HG02885 (cell line): ENCODE measurements around the gene EIF2S3.
A peak's percentile ranks its signal among the peaks of the same experiment; 100 is the strongest.

Experiments
- ATAC-seq: cut with Tn5 transposase; IDR thresholded peaks from one replicate; pipeline ENCODE4 v1.9.1; 2021; ENCODE audit warnings: mild to moderate bottlenecking; ENCODE audit not compliant: unreplicated experiment, poor library complexity

The EIF2S3 gene

GRCh38 chrX:24054182-24055042, at the start of gene EIF2S3:
EIF2S3 (plus strand) TSS chrX:24054956; CDS start chrX:24054969, 13 bp downstream.
- peak; percentile 91 for ATAC-seq

GRCh38 chrX:24005028-24005427, 49.7 kb upstream of the EIF2S3 start:
- ATAC-seq = peak; percentile 45

- no peak for ATAC-seq
Measured at GRCh38 chrX:24005867-24006266, 48.9 kb upstream of the EIF2S3 start.

GRCh38 chrX:24012266-24012665, 42.5 kb upstream of the EIF2S3 start:
- no peak for ATAC-seq

- peak; percentile 73 for ATAC-seq
Measured at GRCh38 chrX:24014388-24015018, 40.3 kb upstream of the EIF2S3 start.

- no peak for ATAC-seq
Measured at GRCh38 chrX:24017674-24018073, 37.1 kb upstream of the EIF2S3 start.

- ATAC-seq = no peak
Measured at GRCh38 chrX:24018809-24019208, 35.9 kb upstream of the EIF2S3 start.

GRCh38 chrX:24019448-24019847, 35.3 kb upstream of the EIF2S3 start:
- ATAC-seq = no peak

- ATAC-seq = no peak
Measured at GRCh38 chrX:24020306-24020876, 34.4 kb upstream of the EIF2S3 start.

- ATAC-seq = no peak
Measured at GRCh38 chrX:24023544-24023943, 31.2 kb upstream of the EIF2S3 start.

- no peak for ATAC-seq
Measured at GRCh38 chrX:24023972-24024669, 30.6 kb upstream of the EIF2S3 start.

- peak; percentile 88 for ATAC-seq
Measured at GRCh38 chrX:24024819-24025740, 29.7 kb upstream of the EIF2S3 start.

GRCh38 chrX:24025741-24026403, 28.9 kb upstream of the EIF2S3 start:
- ATAC-seq = peak; percentile 30

- ATAC-seq = no peak
Measured at GRCh38 chrX:24026432-24026831, 28.3 kb upstream of the EIF2S3 start.

- no peak for ATAC-seq
Measured at GRCh38 chrX:24027086-24027485, 27.7 kb upstream of the EIF2S3 start, which contains the start of gene KLHL15. KLHL15 (minus strand) TSS chrX:24027186; CDS start chrX:24006693, 20,493 bp downstream.

- ATAC-seq = no peak
Measured at GRCh38 chrX:24027985-24028384, 26.8 kb upstream of the EIF2S3 start.

- ATAC-seq = no peak
Measured at GRCh38 chrX:24030597-24030996, 24.2 kb upstream of the EIF2S3 start.

GRCh38 chrX:24034485-24034884, 20.3 kb upstream of the EIF2S3 start:
- no peak for ATAC-seq

GRCh38 chrX:24037729-24038128, 17.0 kb upstream of the EIF2S3 start:
- no peak for ATAC-seq
